ENCODE results near the gene RPS17.

The RPS17 gene

GRCh38 chr15:82540055-82540983 is at the start of gene RPS17:
TSS of gene RPS17 (minus strand) at chr15:82540457. CDS start at chr15:82540428, 29 bp downstream.
- DNase-seq: no peak

GRCh38 chr15:82587805-82588204 is 47.5 kb upstream of the RPS17 start:
- no peak for DNase-seq

GRCh38 chr15:82585072-82585471 is 44.8 kb upstream of the RPS17 start:
- DNase-seq: no peak

GRCh38 chr15:82580713-82581112 is 40.5 kb upstream of the RPS17 start:
- no peak for DNase-seq

GRCh38 chr15:82575335-82575734 is 35.1 kb upstream of the RPS17 start:
- no peak for DNase-seq

- DNase-seq: peak; percentile 4
These were observed 32.7 kb upstream of the RPS17 start for GRCh38 chr15:82572986-82573385.

GRCh38 chr15:82572311-82572710 is 32.1 kb upstream of the RPS17 start:
- DNase-seq: no peak

- DNase-seq: peak; percentile 26
These were observed 31.5 kb upstream of the RPS17 start for GRCh38 chr15:82571722-82572222.

GRCh38 chr15:82570721-82571508 is 30.7 kb upstream of the RPS17 start:
- no peak for DNase-seq

- DNase-seq: no peak
These were observed 29.6 kb upstream of the RPS17 start for GRCh38 chr15:82569834-82570233.

- no peak for DNase-seq
These were observed 28.7 kb upstream of the RPS17 start for GRCh38 chr15:82568986-82569385.

- DNase-seq: no peak
These were observed 27.4 kb upstream of the RPS17 start for GRCh38 chr15:82567661-82568060.

GRCh38 chr15:82566690-82567089 is 26.4 kb upstream of the RPS17 start:
- no peak for DNase-seq

- DNase-seq: no peak
These were observed 18.2 kb upstream of the RPS17 start for GRCh38 chr15:82558502-82558901.

GRCh38 chr15:82556315-82557035 is 16.2 kb upstream of the RPS17 start:
- DNase-seq: no peak

- no peak for DNase-seq
These were observed 14.6 kb upstream of the RPS17 start for GRCh38 chr15:82554849-82555248.

GRCh38 chr15:82554351-82554750 is 14.1 kb upstream of the RPS17 start:
- DNase-seq: no peak

- DNase-seq: no peak
These were observed 13.6 kb upstream of the RPS17 start for GRCh38 chr15:82553846-82554245.

GRCh38 chr15:82552861-82553260 is 12.6 kb upstream of the RPS17 start:
- DNase-seq: no peak

GRCh38 chr15:82551646-82552247 is 11.5 kb upstream of the RPS17 start:
- DNase-seq: no peak

GRCh38 chr15:82549199-82549665 is 9.0 kb upstream of the RPS17 start:
- no peak for DNase-seq

- no peak for DNase-seq
These were observed 8.4 kb upstream of the RPS17 start for GRCh38 chr15:82548700-82549099.
